A549 (cell line): Measurements from ENCODE around the gene AEBP2. TPM values are rescaled to one million over a fixed set of nuclear protein-coding genes. Genes with fewer than 3 reads are reported as not detected.

Source experiments
- ATAC-seq, 2 experiments: fragments of 200-7000 bp in 1 of 2; fragments of >200 bp in 1 of 2; cut with Nextera tagmentation in 1 of 2; cut with Tn5 transposase in 1 of 2; 3 replicates each; pipeline versions ENCODE4 v1.8.0 to v1.9.1; 2018 to 2020; ENCODE audit warnings: mild to moderate bottlenecking in 1 of 2, moderate library complexity in 1 of 2
- CTCF ChIA-PET: fragments of 300-600 bp; sonication (Branson Sonifier 250); formaldehyde crosslinking; extraction: SDS; loops from one replicate; lab custom pipeline; 2021; ENCODE audit warnings: antibody characterized with exemption, inconsistent platforms; lab: Yijun Ruan, JAX
- POLR2A ChIA-PET: fragments of 350-600 bp; formaldehyde crosslinking; extraction: SDS; loops from one replicate; lab custom pipeline; 2021; ENCODE audit warnings: antibody characterized with exemption, inconsistent platforms; lab: Yijun Ruan, JAX
- DNase-seq, 2 experiments: peaks; one replicate each; pipeline versions ENCODE4 v3.0.0 to v3.0.0-alpha.2; 2011 to 2016; ENCODE audit warnings: low read depth in 1 of 2, low spot score in 1 of 2
- FAIRE-seq: peaks from 2 replicates; lab custom pipeline; 2011; peaks lifted over from hg19 to GRCh38; lab: Jason Lieb, UNC
- H3K27ac ChIP-seq, 2 experiments: fragments of >200 bp; sonication (Bioruptor Twin); formaldehyde crosslinking; 3 replicates each; pipeline ENCODE4 v1.5.1; 2016 to 2017
- H3K4me1 ChIP-seq: fragments of >200 bp; sonication (Bioruptor Twin); formaldehyde crosslinking; 3 replicates; pipeline ENCODE4 v1.6.1; 2016
- H3K4me2 ChIP-seq: fragments of >200 bp; sonication (Bioruptor Twin); formaldehyde crosslinking; 3 replicates; pipeline ENCODE4 v1.6.1; 2016
- H3K4me3 ChIP-seq: fragments of >200 bp; sonication (Bioruptor Twin); formaldehyde crosslinking; 3 replicates; pipeline ENCODE4 v1.5.1; 2016
- H3K9me3 ChIP-seq: fragments of >200 bp; sonication (Bioruptor Twin); formaldehyde crosslinking; 3 replicates; pipeline ENCODE4 v1.6.1; 2016
- ATOH8 ChIP-seq: fragments of 250-450 bp; sonication (Bioruptor Pico); IDR thresholded peaks from 2 replicates; pipeline ENCODE4 v1.5.0; 2020; ENCODE audit warnings: low read depth, mild to moderate bottlenecking, moderate library complexity
- BHLHE40 ChIP-seq: IDR thresholded peaks from 2 replicates; pipeline ENCODE4 v1.6.1; 2012; ENCODE audit warnings: low read depth, low read length, inconsistent platforms
- CBX8 ChIP-seq: fragments of 200-600 bp; sonication (generic); IDR thresholded peaks from 2 replicates; pipeline ENCODE4 v1.6.1; 2016
- CHD4 ChIP-seq: fragments of 200-600 bp; sonication (generic); IDR thresholded peaks from 2 replicates; pipeline ENCODE4 v1.6.1; 2016; ENCODE audit warnings: antibody characterized with exemption, mild to moderate bottlenecking, borderline replicate concordance
- E2F6 ChIP-seq: IDR thresholded peaks from 2 replicates; pipeline ENCODE4 v1.6.1; 2012; ENCODE audit warnings: low read depth, borderline replicate concordance
- EP300 ChIP-seq, 2 experiments: fragments of >200 bp; sonication (Bioruptor Twin); formaldehyde crosslinking; IDR thresholded peaks; 2 replicates in 1 of 2; 3 replicates in 1 of 2; pipeline ENCODE4 v1.6.1; 2016 to 2017
- ESRRA ChIP-seq: fragments of 150-350 bp; IDR thresholded peaks from 2 replicates; pipeline ENCODE4 v1.6.1; 2014; ENCODE audit warnings: mild to moderate bottlenecking, low read length, borderline replicate concordance
- FOSB ChIP-seq: fragments of 250-450 bp; sonication (Bioruptor Pico); IDR thresholded peaks from 2 replicates; pipeline ENCODE4 v1.5.0; 2020; ENCODE audit warnings: mild to moderate bottlenecking, moderate library complexity
- FOSL2 ChIP-seq, 2 experiments: fragments of 450-650 bp in 1 of 2; fragments of >200 bp in 1 of 2; sonication (Bioruptor Twin) in 1 of 2; formaldehyde crosslinking; IDR thresholded peaks; 2 replicates each; pipeline versions ENCODE4 v1.5.0 to v1.6.1; 2016 to 2020; ENCODE audit warnings: mild to moderate bottlenecking in 1 of 2, moderate library complexity in 1 of 2
- FOXS1 ChIP-seq: fragments of 250-450 bp; sonication (Bioruptor Pico); IDR thresholded peaks from 2 replicates; pipeline ENCODE4 v1.5.0; 2020; ENCODE audit warnings: mild to moderate bottlenecking, moderate library complexity
- GATA3 ChIP-seq: IDR thresholded peaks from 2 replicates; pipeline ENCODE4 v1.6.1; 2012; ENCODE audit warnings: borderline replicate concordance
- HDAC2 ChIP-seq: fragments of 200-600 bp; sonication (generic); IDR thresholded peaks from 2 replicates; pipeline ENCODE4 v1.6.1; 2016
- HMGXB4 ChIP-seq: fragments of 250-450 bp; sonication (Bioruptor Pico); IDR thresholded peaks from 2 replicates; pipeline ENCODE4 v1.5.0; 2021; ENCODE audit warnings: mild to moderate bottlenecking, moderate library complexity, borderline replicate concordance
- HOXA7 ChIP-seq: fragments of 250-450 bp; sonication (Bioruptor Pico); IDR thresholded peaks from 2 replicates; pipeline ENCODE4 v1.5.0; 2020; ENCODE audit warnings: mild to moderate bottlenecking, moderate library complexity
- HOXB5 ChIP-seq: fragments of 250-450 bp; sonication (Bioruptor Pico); IDR thresholded peaks from 2 replicates; pipeline ENCODE4 v1.5.0; 2020; ENCODE audit warnings: mild to moderate bottlenecking, moderate library complexity
- JUNB ChIP-seq: fragments of >200 bp; sonication (Bioruptor Twin); formaldehyde crosslinking; IDR thresholded peaks from 2 replicates; pipeline ENCODE4 v1.6.1; 2016
- KDM1A ChIP-seq: fragments of 200-600 bp; sonication (generic); IDR thresholded peaks from 2 replicates; pipeline ENCODE4 v1.6.1; 2016; ENCODE audit warnings: low read depth, mild to moderate bottlenecking
- MAZ ChIP-seq: fragments of 150-350 bp; IDR thresholded peaks from 2 replicates; pipeline ENCODE4 v1.6.1; 2014; ENCODE audit warnings: antibody characterized with exemption, low read depth, low read length, borderline replicate concordance
- NR3C1 ChIP-seq: fragments of >200 bp; sonication (Bioruptor Twin); formaldehyde crosslinking; IDR thresholded peaks from 3 replicates; pipeline ENCODE4 v1.6.1; 2017
- PHF8 ChIP-seq: fragments of 200-600 bp; sonication (generic); IDR thresholded peaks from 2 replicates; pipeline ENCODE4 v1.6.1; 2016; ENCODE audit warnings: low read depth, mild to moderate bottlenecking, antibody characterized with exemption, moderate library complexity, borderline replicate concordance
- RARB ChIP-seq: fragments of 250-450 bp; sonication (Bioruptor Pico); IDR thresholded peaks from 2 replicates; pipeline ENCODE4 v1.8.0; 2021; ENCODE audit warnings: mild to moderate bottlenecking, moderate library complexity
- RFX5 ChIP-seq: fragments of 450-650 bp; IDR thresholded peaks from 2 replicates; pipeline ENCODE4 v1.7.1; 2014; ENCODE audit warnings: antibody characterized with exemption, mild to moderate bottlenecking, moderate library complexity
- TFCP2L1 ChIP-seq: fragments of 250-450 bp; sonication (Bioruptor Pico); IDR thresholded peaks from 2 replicates; pipeline ENCODE4 v1.5.0; 2021; ENCODE audit warnings: mild to moderate bottlenecking
- ZC3H11A ChIP-seq: fragments of 450-650 bp; IDR thresholded peaks from 2 replicates; pipeline ENCODE4 v1.6.1; 2014; ENCODE audit warnings: antibody characterized with exemption, mild to moderate bottlenecking
- ZNF302 ChIP-seq: fragments of 250-450 bp; sonication (Bioruptor Pico); IDR thresholded peaks from 2 replicates; pipeline ENCODE4 v1.9.0; 2021; ENCODE audit warnings: inconsistent platforms, mild to moderate bottlenecking, moderate library complexity
- WGBS: methylation state at CpG from one replicate; pipeline ENCODE4 v1.1.6; 2017; ENCODE audit errors: missing lambda C conversion rate; 5-methylcytosine and 5-hydroxymethylcytosine counted together
- polyA plus RNA-seq, 4 experiments: library from polyadenylated mRNA; depleted of rRNA in 3 of 4; stranded (reverse); fragments of >200 nt; fragmentation: RNase III in 1 of 4; extraction: RNeasy Plus Mini Kit Qiagen cat#74134 plus additional on column Dnase treatment in 1 of 4; gene quantifications; 2 replicates in 3 of 4; 3 replicates in 1 of 4; pipeline ENCODE4 v1.2.3, GENCODE V29; 2011 to 2017

AEBP2 gene
- polyA plus RNA-seq, 2 of the 4 experiments (the other 2 are of a cell fraction): 23.5 to 27.3 TPM

GRCh38 chr12:19483727-19484126 is 44.4 kb downstream of the AEBP2 start:
- WGBS: 90% methylated on average over 4 of the region's 4 CpGs
- no peak for ATAC-seq
- ChIA-PET CTCF (interaction anchor here (0.6 to 1.1 kb wide), 2 partner anchors 13 to 1050 kb away, joined by 3 to 4 read pairs; no protein-coding TSS in a partner anchor), POLR2A (no interaction called here)
- no peak for TF ChIP-seq RFX5
- TF ChIP-seq E2F6: no peak
- no peak for TF ChIP-seq HOXB5
- FAIRE-seq: no peak
- H3K4me3 ChIP-seq: no peak overlapping the region
- H3K9me3 ChIP-seq: peaks cover 6% of the 10 kb centered on the region; the same call in 1 of the 3 replicates
- no peak for DNase-seq
- no peak overlapping the region for H3K4me2 ChIP-seq
- H3K4me1 ChIP-seq: no peaks in the 10 kb centered on the region; the same call in 2 of the 3 replicates
- no peak overlapping the region for H3K27ac ChIP-seq

GRCh38 chr12:19484738-19485137 is 45.4 kb downstream of the AEBP2 start:
- FAIRE-seq (no peak), ATAC-seq (no peak)
- ChIA-PET CTCF (no interaction called here), POLR2A (no interaction called here)
- Histone ChIP-seq H3K9me3 (peaks cover 6% of the 10 kb centered on the region; the same call in 1 of the 3 replicates), H3K27ac (no peak overlapping the region), H3K4me3 (no peak overlapping the region)
- WGBS: 95% methylated on average over 3 of the region's 3 CpGs
- TF ChIP-seq CBX8 (no peak), FOSB (no peak), CHD4 (no peak), EP300 (IDR thresholded peaks at IDR 0.05) (no peak), HDAC2 (no peak), MAZ (no peak), ATOH8 (no peak), FOXS1 (CRISPR knock-in tag) (no peak), ZNF302 (no peak), GATA3 (no peak), PHF8 (no peak), BHLHE40 (no peak), TFCP2L1 (CRISPR knock-in tag) (no peak), ZC3H11A (no peak)
- TF ChIP-seq, all 56 proteins: peak for 0
- DNase-seq: no peak
- H3K4me2 ChIP-seq: no peak overlapping the region
- no peaks in the 10 kb centered on the region; the same call in 2 of the 3 replicates for H3K4me1 ChIP-seq

- Histone ChIP-seq H3K9me3 (peaks cover 4% of the 10 kb centered on the region; the same call in 1 of the 3 replicates), H3K4me3 (no peak overlapping the region), H3K4me2 (no peak overlapping the region), H3K4me1 (no peaks in the 10 kb centered on the region; the same call in 2 of the 3 replicates), H3K27ac (no peak overlapping the region)
- DNase-seq: no peak
- ChIA-PET CTCF (no interaction called here), POLR2A (no interaction called here)
- TF ChIP-seq RARB (no peak), KDM1A (no peak), NR3C1 (no peak), ZNF302 (no peak), FOSL2 (IDR thresholded peaks at IDR 0.05) (no peak), FOSL2 (CRISPR knock-in tag; IDR thresholded peaks at IDR 0.05) (no peak), HOXA7 (no peak), BHLHE40 (no peak), JUNB (no peak), CBX8 (no peak), HMGXB4 (no peak), ESRRA (no peak)
- FAIRE-seq: no peak
- no peak for ATAC-seq
- 88% methylated on average over 6 of the region's 6 CpGs for WGBS
Observed at GRCh38 chr12:19485240-19485639, 45.9 kb downstream of the AEBP2 start.
